Measurements from ENCODE around the gene BFSP2. TPM values are rescaled to one million over a fixed set of nuclear protein-coding genes. Genes with fewer than 3 reads are reported as not detected.

Gene BFSP2
- total RNA-seq, 1 donor from 2014 or later = not detected

GRCh38 chr3:133503409-133503808 lies 103.6 kb downstream of the BFSP2 start:
- Mint-ChIP-seq H3K27ac (ENCODE audit: unreplicated experiment) (no peak overlapping the region), H3K27me3 (ENCODE audit: unreplicated experiment) (no peaks in the 10 kb centered on the region), H3K4me3 (ENCODE audit: unreplicated experiment) (no peak overlapping the region), H3K4me1 (ENCODE audit: unreplicated experiment) (peaks cover 11% of the 10 kb centered on the region), H3K9me3 (ENCODE audit: unreplicated experiment) (no peaks in the 10 kb centered on the region), H3K36me3 (ENCODE audit: low read depth, unreplicated experiment) (no peaks in the 10 kb centered on the region)
- DNase-seq (ENCODE audit: low spot score) = no peak
- TF ChIP-seq CTCF (IDR thresholded peaks at IDR 0.05; ENCODE audit: unreplicated experiment) = no peak

- Mint-ChIP-seq H3K4me1 (ENCODE audit: unreplicated experiment) (peaks cover 7% of the 10 kb centered on the region), H3K27ac (ENCODE audit: unreplicated experiment) (no peak overlapping the region), H3K4me3 (ENCODE audit: unreplicated experiment) (no peak overlapping the region), H3K27me3 (ENCODE audit: unreplicated experiment) (no peaks in the 10 kb centered on the region), H3K36me3 (ENCODE audit: low read depth, unreplicated experiment) (no peaks in the 10 kb centered on the region), H3K9me3 (ENCODE audit: unreplicated experiment) (no peaks in the 10 kb centered on the region)
- no peak for DNase-seq (ENCODE audit: low spot score)
- TF ChIP-seq CTCF (IDR thresholded peaks at IDR 0.05; ENCODE audit: unreplicated experiment) = no peak
These were observed 104.9 kb downstream of the BFSP2 start for GRCh38 chr3:133504736-133505135.

GRCh38 chr3:133505813-133506212 lies 106.0 kb downstream of the BFSP2 start:
- no peak overlapping the region for H3K27ac Mint-ChIP-seq (ENCODE audit: unreplicated experiment)
- no peaks in the 10 kb centered on the region for H3K9me3 Mint-ChIP-seq (ENCODE audit: unreplicated experiment)
- no peak overlapping the region for H3K4me3 Mint-ChIP-seq (ENCODE audit: unreplicated experiment)
- H3K27me3 Mint-ChIP-seq (ENCODE audit: unreplicated experiment) = no peaks in the 10 kb centered on the region
- no peaks in the 10 kb centered on the region for H3K36me3 Mint-ChIP-seq (ENCODE audit: low read depth, unreplicated experiment)
- peaks cover 7% of the 10 kb centered on the region for H3K4me1 Mint-ChIP-seq (ENCODE audit: unreplicated experiment)
- DNase-seq (ENCODE audit: low spot score) = no peak
- TF ChIP-seq CTCF (IDR thresholded peaks at IDR 0.05; ENCODE audit: unreplicated experiment) = no peak

- Mint-ChIP-seq H3K27ac (ENCODE audit: unreplicated experiment) (no peak overlapping the region), H3K9me3 (ENCODE audit: unreplicated experiment) (no peaks in the 10 kb centered on the region), H3K4me3 (ENCODE audit: unreplicated experiment) (no peak overlapping the region), H3K27me3 (ENCODE audit: unreplicated experiment) (no peaks in the 10 kb centered on the region), H3K4me1 (ENCODE audit: unreplicated experiment) (peaks cover 7% of the 10 kb centered on the region), H3K36me3 (ENCODE audit: low read depth, unreplicated experiment) (no peaks in the 10 kb centered on the region)
- TF ChIP-seq CTCF (IDR thresholded peaks at IDR 0.05; ENCODE audit: unreplicated experiment) = no peak
- no peak for DNase-seq (ENCODE audit: low spot score)
These were observed 106.5 kb downstream of the BFSP2 start for GRCh38 chr3:133506215-133506901.

- Mint-ChIP-seq H3K4me3 (ENCODE audit: unreplicated experiment) (no peak overlapping the region), H3K4me1 (ENCODE audit: unreplicated experiment) (peaks cover 7% of the 10 kb centered on the region), H3K36me3 (ENCODE audit: low read depth, unreplicated experiment) (no peaks in the 10 kb centered on the region), H3K27me3 (ENCODE audit: unreplicated experiment) (no peaks in the 10 kb centered on the region), H3K27ac (ENCODE audit: unreplicated experiment) (no peak overlapping the region), H3K9me3 (ENCODE audit: unreplicated experiment) (no peaks in the 10 kb centered on the region)
- DNase-seq (ENCODE audit: low spot score) = no peak
- no peak for TF ChIP-seq CTCF (IDR thresholded peaks at IDR 0.05; ENCODE audit: unreplicated experiment)
These were observed 109.6 kb downstream of the BFSP2 start for GRCh38 chr3:133509488-133509887.
